ENCODE results near the gene KMT2E.

KMT2E gene

GRCh38 chr7:105009667-105010503 is 4.1 kb upstream of the KMT2E start:
- DNase-seq, result no peak

- DNase-seq, result peak in 1 of 2 donors; percentile 46
Observed at GRCh38 chr7:105010504-105011130, 3.4 kb upstream of the KMT2E start.

DNA sequence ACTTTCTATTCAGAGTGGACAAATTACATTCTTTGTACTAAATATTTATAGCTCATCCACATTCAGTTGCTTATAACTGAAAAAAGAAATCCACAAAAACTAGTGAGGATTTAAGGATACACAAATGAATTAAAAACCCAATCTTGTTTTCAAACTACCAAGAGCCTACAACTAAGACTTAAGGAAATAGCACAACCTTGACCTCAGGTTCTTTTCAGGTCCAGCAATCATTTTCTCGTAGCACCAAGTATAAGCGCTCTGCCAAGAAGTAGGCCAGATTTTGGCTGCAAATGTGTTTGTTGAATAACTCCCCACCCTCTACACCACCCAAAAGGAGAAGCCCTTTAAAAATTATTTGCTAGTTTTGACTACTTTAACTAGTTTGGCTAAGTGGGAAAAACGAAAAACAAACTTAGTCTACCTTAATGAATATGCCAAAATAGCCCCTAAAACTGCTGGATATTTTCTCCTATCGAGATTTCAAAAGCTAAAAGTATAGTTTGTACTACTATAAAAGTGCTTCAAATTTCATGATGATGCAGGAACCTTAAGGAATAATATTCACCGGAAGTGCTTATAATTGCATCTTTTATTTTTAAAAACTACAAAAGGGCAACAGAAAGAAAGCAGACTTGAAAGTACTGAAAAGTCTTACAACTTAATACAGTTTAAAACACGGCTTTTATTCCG is 2.7 kb upstream of the KMT2E start:
- peak in 1 of 2 donors; percentile 51 for DNase-seq

GRCh38 chr7:105011831-105012502 is 2.0 kb upstream of the KMT2E start:
- peak; percentile 20 to 53 for DNase-seq

DNA sequence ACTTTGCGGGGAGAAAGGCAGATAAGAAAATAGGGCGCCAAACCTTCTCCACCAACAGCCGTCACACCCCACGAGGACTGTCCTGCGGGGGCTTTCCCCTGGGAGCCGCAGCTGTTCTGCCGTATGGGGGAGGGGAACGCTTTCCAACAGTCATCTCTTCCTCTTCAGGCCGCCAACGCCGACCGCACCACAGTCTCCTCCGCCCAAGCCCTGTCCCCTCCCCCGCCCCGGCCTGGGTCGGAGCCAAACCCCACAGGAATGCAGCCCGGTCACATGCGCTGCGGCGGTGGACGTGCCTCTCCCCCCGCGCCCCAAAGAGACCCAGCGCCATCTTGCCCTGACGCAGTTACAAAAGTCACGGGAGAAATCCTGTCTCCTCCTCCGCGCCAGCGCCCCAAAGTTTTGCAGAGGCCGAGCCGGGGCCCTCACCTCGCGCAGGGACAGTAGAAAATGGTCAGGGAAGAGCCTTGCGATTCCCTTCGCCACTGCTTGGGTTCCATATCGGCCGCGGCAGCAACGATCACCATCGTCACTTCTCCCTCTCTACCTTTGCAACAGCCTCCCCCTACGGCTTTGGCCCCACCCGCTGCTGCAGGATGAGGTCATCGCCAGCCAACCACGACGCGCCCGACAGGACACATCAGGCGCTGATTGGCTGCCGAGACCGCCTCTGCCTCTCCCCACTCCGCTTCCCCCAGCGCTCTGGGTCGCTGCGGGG is 1.3 kb upstream of the KMT2E start:
- DNase-seq, result peak; percentile 100

DNA sequence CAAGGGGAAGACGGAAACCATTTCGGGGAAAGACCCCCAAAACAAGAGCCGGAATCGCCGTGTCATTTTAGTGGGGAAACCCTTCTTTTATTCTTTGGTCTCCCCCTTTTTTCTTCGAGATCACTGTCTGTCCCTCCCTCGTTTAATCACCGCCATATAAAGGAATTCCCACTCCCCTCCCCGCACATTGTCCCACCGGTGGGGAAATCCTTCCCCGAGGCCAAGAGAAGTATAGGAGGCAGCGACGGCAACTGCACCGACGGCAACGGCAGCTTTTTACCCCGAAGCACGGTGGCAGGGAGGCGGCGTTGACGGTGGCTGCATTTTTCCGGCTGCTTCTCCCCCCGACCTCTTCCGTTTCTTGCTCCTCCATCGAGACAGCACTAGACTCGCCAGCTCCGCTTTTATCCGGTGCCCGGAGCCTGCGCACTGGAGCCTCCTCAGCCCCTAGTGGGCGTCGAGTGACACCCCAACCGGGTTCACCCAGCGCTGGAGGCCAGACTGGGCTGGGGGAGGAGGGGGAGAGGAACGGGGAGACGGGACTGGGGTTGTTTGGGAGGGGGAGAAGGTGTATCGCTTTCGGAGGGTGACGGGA is 687 bp upstream of the KMT2E start:
- DNase-seq, result peak; percentile 96

GRCh38 chr7:105014693-105015389 is 836 bp downstream of the KMT2E start:
- peak; percentile 75 to 84 for DNase-seq

- DNase-seq, result peak; percentile 36 to 68
Observed at GRCh38 chr7:105015390-105015965, 1.5 kb downstream of the KMT2E start.

GRCh38 chr7:105016068-105016708 is 2.2 kb downstream of the KMT2E start:
- no peak for DNase-seq

DNA sequence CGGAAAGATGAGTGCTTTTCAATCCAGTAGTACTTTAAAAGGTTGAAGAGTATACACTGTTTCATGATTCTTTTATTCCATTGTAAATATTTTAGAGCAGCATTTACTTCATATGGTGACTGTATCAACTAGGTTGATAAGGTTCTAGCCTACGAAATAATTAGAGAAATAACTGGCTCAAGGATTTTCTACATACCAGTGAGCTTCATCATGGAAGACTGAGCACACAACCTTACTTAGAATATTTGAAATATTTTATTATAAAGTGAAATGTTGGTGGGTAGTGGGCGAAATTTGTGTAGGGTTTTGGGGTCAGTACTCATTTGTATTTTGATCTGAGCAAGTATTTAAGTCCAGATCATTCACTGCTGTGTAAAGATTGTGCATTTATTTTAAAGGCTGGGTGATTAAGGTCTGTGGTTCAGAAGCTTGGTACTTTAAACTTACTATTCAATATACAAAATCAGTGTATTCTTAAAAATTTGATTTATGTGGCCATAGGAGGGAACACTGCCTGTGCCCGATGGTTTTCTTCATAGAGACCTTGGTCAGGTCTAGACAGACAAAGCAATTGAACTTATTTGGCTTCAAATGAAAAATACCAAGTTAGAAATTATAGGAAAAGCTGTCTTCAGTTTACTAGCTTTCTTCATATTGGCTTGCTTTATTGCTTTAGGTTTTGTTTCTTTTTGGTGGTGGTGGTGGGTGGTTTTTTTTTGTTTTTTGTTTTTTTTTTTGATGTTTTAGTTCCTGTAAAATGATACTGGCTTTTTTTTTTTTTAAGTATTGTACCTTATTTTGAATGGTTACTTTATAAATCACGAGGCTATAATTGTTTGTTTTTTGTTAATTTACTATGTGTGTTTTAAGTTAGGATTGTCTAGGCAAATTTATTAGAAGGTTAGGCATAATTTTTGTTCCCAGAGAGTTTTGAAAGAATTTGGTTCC is 3.0 kb downstream of the KMT2E start:
- peak in 1 of 2 donors; percentile 59 for DNase-seq

GRCh38 chr7:105017657-105018365 is 3.8 kb downstream of the KMT2E start:
- DNase-seq, result peak in 1 of 2 donors; percentile 59

- DNase-seq, result no peak
Observed at GRCh38 chr7:105019269-105019668, 5.3 kb downstream of the KMT2E start.

DNA sequence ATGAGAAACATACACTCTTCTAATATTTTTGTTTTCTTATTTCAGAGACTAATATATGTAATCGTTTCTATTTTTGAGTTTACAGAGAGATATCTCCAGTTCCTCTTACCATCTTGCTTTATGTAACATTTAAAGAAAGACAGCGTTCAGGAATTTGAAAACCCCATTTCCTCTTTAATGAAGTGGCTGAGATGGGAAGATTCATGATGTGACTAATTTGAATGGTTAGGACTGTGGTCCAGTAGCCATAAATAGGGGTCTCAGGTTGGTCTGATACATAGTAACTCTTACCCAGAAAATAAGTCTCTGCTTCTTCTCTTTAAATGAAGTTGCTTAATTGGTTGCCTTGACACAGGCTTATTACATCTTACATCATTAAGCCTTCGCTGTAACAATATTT is 6.9 kb downstream of the KMT2E start:
- DNase-seq, result no peak

DNA sequence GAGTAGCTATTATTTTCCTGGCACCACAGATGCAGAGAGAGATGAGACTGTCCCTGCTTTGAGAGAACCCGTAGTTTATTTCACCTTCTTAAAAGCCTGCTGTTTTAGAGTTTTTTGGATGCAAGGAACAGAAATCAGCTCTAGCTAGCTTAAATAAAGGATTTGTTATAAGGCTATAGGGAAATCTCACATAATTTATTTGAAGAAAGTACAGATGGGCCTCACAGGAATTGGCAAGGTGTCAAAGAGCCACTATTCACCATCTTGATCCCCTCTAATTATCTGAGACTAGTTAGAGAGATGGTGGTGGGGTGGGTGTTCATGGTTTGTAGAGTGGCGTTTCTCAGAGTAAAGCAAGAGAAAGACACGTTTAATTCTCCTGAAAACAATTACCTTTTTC is 7.3 kb downstream of the KMT2E start:
- DNase-seq, result no peak

DNA sequence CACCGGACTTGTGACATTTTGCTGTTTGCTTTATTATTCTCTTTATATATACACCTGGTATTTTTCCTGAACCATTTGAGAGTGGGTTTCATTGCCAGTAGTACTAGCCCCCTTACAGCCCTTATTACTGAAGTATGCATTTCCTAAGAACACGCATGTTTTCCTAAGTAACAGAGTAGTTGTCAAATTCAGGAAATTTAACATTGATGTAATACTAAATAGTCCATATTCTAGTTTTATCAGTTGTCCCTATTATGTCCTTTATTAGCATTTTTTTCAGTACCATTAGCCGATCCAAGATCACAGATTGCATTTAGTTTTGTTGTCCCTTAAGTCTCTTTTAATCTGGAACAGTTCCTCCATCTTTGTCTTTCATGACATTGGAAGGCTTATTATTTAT is 8.0 kb downstream of the KMT2E start:
- DNase-seq, result no peak

DNA sequence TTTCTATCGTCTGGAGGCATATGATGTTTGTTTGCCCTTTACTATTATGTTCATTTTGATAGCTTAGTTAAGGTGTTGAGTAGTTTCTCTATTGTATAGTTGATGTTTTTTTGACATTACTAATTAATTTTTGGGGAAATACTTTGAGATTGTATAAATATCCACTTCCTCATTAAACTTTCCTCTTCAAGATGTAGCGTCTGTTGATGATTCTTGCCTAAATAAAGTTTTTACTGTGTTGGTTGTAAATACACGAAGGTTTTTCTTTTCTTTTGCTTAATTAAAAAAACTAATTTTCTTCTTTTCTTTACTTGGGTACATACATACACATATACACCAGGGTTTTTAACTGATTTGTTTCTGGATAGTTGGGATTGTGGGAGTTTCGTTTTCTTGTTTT is 8.5 kb downstream of the KMT2E start:
- no peak for DNase-seq

- no peak for DNase-seq
Observed at GRCh38 chr7:105024734-105025133, 10.7 kb downstream of the KMT2E start.

- DNase-seq, result no peak
Observed at GRCh38 chr7:105026750-105027149, 12.7 kb downstream of the KMT2E start.
